Middle frontal gyrus (tissue), 1 donor: ENCODE results near the gene LCMT1.
"Not testable (repeated sequence)": the region's sequence is repeated elsewhere in the genome, so short reads cannot be mapped to it uniquely, and the experiment has no call there.

Source experiments
- DNase-seq: peaks from one replicate; pipeline ENCODE4 v3.0.0-alpha.2; 2015; ENCODE audit warnings: low spot score; ENCODE audit errors: extremely low spot score

The LCMT1 gene

DNA sequence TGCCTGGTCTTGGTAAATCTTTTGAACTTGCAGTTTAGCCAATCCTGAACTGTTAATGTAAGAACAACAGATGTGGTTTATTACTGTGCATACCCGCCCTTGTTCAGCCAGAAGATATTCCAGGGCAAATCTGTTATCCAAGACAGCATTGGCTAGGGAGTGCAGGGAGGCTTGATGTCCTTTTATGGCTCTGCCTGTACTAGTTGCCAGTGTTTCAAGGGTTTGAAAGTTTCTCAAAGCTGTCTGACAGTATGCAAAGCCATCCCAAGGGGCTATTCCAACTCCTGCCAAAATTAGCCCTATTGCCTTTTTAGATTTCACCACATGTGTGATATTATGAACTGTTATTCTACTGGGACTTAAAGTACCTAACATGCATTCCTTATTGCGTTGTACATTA, 30.1 kb downstream of the LCMT1 start:
- no peak for DNase-seq

DNA sequence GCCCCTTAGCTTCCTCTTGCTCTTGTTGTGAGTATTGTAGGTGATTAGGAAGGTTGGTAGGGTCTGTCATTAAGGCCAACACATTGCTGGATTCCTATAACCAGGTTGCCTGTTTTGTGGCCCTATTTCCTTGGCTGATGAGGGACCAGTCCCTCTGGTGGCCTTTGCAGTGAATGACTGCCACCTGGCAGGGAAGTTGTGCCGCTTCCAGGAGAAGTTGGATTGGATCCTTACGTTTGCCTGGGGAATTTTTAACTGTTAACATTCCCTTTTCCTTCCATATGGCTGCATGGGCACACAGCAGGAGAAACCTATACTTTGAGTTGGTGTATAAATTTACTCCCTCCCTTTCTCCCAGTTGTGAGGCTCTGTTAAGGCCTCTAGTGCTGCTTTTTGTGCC, 32.4 kb downstream of the LCMT1 start:
- no peak for DNase-seq

DNA sequence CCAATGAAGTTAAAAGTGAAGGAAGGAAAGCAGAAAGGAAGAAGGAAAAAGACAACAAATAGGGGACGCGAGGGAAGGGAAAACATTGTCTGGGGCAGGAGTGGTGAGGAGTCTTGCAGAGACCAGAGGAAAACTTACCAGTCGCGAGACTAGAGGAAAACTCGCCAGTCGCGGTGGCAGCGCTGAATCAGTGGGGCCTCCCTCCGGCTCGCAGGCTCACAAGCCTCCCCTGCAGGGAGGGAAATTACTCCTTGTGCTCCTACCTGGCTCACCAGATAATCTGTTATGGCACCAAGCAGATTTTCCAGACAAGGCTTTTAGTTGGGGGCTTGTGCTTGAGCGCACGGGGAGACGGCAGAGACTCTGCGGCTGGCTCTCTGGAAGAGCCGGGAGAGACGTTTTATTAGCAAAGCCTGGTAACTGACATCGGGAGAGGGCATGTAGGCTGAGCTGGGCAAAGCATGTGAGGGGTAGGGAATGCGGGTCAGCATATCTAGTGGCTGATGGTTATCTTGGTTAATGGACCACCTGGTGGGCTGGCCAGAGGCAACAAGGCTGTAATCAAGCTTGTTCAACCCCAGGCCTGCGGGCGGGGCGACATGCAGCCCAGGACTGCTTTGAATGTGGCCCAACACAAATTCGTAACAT, 37.1 kb downstream of the LCMT1 start:
- no peak for DNase-seq

DNA sequence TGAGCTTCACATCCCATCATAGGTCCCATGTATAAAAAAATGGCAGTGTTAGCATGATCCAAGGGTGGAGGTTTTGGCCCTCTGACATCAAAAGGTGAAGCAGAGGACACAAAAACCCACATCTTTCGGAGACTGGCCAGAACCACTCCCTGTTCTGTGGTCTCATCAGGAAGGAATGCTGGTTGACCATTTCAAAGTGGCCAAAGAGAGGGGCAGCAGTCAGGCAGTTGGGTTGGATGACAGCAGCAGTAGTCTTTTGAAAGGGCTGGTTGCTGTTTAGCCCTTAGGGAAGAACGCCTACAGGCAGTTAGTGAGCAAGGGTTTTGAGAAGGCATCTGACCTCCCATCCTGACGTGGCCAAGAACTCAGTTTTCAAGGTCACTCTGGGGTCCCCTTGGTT, 40.5 kb downstream of the LCMT1 start:
- DNase-seq = no peak

DNA sequence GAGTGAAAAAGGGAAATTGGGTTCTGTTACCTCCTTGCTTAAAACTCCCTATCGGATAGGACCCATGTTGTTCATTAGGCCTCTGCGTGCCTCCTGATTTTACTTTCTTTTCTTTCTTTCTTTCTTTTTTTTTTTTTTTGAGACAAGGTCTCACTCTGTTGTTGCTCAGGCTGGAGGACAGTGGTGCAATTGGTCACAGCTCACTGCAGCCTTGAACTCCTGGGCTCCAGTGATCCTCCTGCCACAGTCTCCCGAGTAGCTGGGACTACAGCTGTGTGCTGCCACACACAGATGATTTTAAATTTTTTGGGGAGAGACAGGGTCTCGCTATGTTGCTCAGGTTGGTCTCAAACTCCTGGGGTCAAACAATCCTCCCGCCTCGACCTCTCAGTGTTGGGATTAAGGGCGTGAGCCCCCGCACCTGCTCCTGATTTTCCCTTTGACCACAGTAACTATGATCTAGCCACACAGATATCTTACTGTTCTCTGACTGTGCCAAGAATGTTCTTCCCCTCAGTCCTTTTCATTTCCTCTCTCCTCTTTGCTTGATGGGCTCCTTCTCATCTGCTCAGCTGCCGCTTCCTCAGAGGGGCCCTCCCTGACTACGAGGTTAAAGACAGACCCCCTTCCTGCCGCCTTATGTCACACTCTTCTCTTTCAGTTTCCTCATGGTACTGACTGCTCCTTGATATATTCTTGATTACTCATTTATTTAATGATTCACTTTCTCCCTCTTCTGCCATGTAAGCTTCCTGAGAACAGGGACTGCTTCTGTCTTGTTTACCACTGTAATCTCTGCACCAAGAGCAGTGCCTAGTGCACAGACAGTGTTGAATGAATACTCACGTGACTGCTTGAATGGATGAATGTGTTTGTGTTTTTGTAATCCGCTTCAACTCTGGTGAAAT, 44.3 kb downstream of the LCMT1 start:
- DNase-seq = no peak

DNA sequence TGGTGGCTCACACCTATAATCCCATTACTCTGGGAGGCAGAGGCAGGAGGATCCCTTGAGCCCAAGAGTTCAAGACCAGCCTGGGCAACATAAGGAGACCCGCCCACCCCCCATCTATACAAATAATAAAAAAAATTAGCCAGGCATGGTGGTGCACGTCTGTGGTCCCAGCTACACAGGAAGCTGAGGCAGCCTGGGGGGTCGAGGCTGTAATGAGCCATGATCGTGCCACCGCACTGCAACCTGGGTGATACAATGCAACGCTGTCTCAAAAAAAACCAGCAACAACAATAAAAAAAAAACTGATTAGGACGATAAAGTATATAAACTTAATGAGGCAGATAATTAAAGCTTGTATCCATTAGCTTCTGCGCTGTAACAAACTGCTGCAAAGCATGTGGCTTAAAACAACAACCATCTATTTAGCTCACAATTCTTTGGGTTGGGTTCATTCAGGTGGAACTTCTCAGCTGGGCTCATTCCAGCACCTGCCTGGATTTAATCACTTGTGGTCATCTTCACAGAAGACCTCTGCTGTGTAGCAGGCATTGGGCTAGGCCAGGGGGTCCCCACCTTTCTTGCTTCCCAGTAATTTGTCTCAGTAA, 45.8 kb downstream of the LCMT1 start:
- no peak for DNase-seq

DNA sequence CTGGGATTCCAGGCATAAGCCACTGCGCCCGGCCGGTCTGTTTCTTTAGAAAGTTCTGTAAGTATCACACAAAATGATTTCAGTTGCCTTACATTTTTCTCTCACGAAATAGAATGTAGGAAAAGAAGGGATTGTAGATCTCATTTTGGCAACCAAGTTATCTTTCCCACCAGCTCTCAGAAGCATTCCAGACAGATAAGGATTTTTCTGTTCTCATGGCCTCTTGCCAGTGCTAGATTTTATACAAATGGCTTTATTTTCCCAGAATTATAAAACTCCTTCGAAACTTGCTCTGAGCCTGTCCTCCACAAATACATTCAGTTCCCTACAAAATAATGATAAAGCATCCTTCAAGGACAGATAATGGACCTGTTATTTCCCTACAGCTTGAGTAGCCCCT, 46.9 kb downstream of the LCMT1 start:
- DNase-seq = no peak

DNA sequence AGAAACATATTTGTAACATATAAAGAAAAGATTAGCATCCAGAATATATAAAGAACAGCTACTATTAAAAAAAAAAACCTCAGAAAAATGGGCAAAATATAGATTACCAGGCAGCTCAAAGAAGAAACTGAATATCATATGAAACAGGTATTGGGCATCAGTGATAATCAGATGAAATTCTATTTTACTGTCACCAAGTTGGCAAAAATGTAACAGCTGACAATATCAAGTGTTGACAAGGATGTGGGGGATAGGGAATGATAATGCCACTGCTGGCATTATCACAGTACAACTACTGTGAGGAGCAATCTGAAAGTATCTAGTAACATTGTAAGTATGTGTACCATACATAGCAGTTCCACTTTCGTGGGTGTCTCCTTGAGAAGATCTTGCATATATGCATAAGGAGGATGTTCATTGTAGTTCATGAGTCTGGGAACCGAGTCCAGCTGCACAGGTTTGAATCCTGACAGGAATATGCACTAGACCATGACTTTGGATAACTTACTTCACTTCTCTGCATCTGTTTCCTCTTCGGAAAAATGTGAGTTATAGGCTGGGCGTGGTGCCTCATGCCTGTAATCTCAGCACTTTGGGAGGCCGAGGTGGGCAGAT, 50.3 kb downstream of the LCMT1 start:
- DNase-seq = no peak

DNA sequence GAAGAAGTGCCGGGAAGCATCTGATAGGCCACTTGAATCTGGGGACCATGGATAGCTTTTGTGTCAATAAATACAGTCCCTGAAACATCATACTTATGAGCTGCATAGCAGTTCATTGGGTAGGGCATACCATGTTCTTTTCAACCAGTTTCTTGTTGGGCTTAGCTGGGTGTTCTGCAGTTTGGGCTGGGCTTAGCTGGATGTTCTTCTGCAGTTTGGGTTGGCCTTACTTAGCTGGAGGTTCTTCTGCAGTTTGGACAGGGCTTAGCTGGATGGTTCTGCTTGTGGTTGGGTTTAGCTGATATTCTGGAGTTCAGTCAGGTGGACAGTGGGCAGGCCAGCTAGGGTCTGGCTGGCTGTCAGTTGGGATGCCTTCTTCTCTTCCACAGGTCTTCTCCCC, 52.1 kb downstream of the LCMT1 start:
- DNase-seq = no peak

DNA sequence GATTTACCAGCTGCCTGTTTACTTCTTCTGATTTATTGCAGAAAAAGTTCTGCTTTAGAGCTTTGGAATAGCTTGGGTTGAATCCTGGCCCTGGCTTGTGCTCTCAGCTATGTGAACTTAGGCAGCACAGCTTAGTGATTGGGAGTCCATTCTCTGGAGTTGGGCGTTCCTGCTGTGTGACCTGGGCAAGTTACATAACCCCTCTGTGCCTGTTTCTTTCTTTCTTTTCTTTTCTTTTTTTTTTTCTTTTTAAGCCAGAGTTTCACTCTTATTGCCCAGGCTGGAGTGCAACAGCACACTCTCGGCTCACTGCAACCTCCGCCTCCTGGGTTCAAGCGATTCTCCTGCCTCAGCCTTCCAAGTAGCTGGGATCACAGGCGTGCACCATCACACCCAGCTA, 53.7 kb downstream of the LCMT1 start:
- no peak for DNase-seq

DNA sequence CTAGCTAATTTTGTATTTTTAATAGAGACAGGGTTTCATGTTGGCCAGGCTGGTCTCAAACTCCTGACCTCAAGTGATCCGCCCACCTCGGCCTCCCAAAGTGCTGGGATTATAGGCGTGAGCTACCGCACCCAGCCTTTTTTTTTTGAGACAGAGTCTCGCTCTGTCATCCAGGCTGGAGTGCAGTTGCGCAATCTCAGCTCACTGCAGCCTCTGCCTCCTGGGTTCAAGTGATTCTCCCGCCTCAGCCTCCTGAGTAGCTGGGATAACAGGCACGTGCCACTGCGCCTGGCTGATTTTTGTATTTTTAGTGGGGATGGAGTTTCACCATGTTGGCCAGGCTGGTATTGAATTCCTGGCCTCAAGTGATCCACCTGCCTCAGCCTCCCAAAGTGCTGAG, 56.4 kb downstream of the LCMT1 start:
- DNase-seq = not testable (repeated sequence)

DNA sequence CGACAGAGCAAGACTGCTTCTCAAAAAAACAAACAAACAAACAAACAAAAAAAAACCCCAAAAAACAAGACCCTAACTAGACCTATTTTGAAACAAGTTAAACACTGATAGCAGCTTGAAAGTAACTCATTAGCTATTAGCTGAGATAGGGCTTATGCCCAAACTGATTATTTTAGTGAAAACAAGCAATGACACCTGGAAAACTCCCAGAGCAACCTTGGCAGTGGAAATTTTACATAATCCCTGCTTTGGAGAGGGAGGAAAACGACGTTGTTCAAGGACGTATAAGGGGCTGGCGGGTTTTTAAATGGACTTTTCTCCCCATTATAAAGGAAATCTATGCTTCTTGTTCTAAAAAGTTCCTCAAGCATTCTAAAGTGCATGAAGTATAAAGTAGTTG, 59.8 kb downstream of the LCMT1 start:
- DNase-seq = no peak

DNA sequence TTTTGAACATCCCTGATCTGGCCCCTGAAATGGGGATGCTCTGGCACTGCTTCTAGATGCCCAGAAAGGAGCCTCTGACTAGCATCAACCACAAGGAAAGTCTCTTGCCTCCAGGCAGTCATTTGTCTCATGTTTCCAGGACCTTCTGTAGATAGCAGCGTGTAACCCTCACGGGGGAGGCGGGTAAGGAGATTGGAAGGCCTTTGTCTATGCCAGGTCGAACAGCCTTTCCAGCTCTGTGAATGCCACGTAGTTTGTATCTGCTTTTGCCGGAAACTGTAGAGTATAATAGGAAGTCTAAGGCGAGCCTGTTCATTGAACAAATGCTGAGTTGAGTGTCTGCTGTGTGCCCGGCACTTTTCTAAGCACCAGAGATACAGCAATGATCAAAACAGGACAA, 61.3 kb downstream of the LCMT1 start:
- no peak for DNase-seq

DNA sequence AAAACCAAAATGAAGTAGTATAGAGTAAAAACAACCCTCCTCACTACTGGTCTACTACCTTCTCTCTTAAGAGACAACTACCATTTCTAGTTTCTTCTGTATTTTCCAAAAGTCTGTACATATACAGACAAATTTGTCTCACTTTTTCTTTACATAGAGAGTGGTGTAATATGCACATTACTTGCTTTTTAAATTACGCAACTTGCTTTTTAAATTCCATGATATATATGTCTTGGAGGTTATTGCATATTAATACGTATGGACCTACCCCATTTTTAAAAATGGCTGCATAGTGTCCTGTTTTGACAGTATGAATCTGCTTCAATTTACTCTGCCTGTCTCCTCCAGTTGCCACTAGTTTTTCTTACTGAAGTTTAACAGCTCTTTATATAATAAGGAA, 62.7 kb downstream of the LCMT1 start:
- no peak for DNase-seq

DNA sequence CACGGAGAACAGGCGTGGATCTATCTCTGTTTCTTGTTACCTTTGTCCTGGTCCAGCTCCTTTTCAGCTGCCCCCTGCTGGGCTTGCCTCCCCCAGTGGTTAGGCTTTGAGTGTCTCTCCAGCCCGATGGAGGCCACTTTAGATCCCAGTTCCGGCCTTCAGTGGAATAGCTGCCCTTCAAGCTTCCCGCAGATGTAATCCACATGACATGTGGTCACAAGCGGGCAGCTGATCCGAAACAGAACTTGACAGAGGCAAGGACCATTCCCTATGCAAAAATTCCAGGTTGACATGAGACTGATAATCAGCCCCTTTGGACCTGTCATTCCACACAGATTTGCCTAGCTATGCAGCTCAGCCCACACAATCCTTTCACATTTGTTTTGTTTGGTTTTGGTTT, 64.6 kb downstream of the LCMT1 start:
- no peak for DNase-seq

DNA sequence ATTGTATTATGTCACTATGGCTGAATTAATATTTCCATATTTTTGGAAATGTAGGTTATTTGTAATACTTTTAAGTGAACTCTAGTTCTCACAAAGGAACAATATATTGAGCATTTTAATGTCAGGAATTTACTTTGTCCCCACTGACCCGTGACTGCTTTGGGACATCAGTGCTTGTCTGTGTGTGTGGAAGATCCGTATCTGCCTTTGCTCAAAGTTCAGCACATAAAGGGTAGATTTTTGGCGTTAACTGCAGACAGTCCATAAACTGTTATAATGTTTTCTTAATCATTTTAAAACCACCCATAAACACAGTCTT, 65.9 kb downstream of the LCMT1 start:
- no peak for DNase-seq

DNA sequence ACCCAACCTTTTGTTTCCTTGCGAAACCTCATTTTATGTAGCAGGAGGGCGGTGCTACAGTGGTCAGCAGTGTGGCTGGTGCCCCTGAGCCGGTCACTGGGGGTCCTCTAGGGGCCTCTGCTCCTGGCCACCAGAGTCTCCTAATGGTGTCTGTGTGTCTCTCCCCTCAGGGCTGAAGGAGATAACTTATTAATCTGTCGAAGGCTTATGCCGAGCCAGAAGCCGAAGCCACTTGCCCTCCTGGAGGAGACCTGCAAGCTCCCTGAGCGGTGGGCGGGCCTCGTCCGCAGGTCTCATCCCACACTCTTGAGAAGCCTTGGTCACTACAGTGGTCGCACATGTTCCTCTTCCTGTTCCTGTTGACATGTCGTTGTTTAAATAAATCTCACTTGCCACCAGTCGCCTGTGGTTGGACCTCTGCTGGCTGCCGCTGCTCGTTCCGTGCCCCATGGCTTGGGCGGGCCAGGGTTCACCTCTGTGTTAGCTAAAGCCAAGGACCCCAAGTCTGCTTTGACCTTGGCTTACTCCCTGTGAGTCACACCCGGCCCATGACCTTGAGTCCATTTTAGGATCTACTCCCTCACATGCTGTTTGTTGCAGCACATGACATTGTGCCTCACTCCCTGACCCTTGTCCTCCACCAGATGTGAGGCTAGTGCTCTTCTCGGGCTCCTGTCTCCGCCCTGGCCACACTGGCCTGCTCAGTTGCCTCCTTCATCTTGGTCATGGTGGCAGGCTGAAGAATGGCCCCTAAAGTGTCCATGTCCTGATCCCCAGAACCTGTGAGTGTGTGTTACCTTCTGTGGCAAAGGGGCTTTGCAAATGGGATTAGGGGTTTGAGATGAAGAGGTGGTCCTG, 66.5 kb downstream of the LCMT1 start:
- no peak for DNase-seq

DNA sequence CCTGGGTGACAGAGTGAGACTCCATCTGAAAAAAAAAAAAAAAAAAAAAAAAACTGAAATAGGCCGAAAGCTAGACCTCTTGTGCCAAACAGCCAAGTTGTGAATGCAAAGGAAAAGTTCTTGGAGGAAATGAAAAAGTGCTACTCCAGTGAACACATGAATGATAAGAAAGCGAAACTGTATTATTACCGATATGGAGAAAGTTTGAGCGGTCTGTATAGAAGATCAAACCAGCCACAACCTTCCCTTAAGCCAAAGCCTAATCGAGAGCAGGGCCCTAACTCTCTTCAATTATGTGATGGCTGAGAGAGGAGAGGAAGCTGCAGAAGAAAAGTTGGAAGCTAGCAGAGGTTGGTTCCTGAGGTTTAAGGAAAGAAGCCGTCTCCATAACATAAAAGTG, 69.7 kb downstream of the LCMT1 start:
- not testable (repeated sequence) for DNase-seq

DNA sequence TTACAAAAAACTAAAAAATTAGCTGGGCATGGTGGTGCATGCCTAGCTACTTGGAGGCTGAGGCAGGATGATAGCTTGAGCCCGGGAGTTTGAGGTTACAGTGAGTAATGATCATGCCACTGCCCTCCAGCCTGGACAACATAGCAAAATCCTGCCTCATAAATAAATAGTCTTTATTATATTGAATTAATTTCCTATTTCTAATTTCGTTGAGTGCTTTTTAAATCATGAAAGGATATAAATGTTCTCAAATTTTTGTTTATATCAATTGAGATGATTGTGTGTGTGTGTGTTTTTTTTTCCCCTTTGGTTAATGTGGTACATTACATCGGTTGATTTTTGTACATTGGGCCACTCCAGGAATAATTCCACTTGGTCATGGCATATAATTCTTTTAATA, 73.2 kb downstream of the LCMT1 start:
- no peak for DNase-seq

DNA sequence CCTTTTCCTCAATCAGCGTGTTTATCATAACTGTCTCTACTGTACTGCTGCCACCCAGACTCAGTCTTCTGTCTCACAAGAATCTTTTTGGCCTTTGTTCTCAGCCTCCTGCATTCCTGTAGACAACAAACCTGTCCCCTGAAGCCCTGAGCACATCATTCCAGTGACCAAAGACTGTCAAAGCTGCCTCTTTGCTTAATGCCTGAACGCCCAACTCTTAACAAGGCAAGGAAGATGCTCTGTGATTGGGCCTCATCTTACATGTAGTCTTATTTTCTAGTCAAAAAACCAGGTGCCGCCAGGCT, 75.9 kb downstream of the LCMT1 start:
- DNase-seq = no peak

DNA sequence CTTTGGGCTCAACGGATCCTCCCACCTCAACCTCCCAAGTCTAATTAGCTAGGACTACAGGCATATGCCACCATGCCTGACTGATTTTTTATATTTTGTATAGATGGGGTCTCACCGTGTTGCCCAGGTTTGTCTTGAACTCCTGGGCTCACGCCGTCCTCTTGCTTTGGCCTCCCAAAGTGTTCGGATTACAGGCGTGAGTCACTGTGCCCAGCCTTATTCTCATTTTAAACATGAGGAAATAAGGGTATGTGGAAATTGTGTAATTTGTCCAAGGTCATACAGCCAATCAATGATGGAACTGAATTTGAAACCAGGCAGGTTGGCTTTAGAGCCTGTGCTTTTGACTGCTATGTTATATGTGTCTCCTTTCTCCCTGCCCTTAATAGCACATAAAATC, 77.8 kb downstream of the LCMT1 start:
- DNase-seq = no peak

DNA sequence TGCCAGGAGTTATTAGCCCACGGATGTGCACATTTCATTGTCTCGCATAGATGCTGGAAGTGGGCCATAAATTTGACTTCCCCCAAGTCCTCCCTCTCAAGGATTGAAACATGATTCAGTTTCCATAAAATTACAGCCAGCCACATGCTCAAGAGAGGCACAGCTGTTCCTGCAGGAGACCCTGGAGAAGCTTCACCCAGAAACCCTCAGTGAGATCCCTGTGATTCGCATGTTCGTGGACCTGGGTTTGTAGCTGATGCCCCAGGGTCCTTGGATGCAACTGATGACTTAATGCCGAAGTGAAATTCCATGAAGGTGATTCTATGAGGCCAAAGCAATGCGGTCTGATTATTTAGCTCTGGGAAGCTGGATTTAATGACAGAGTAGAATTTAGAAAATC, 80.6 kb downstream of the LCMT1 start:
- no peak for DNase-seq
